SU-DHL-6 (cell line): ENCODE results near the gene EML6.

Source experiments
- H2AFZ ChIP-seq: fragments of 200-600 bp; sonication (generic); 2 replicates; pipeline ENCODE4 v1.6.1; 2014; ENCODE audit warnings: low read depth, mild to moderate bottlenecking, moderate library complexity, mixed read lengths, antibody characterized with exemption, low read length; ENCODE audit not compliant: severe bottlenecking
- H3F3A ChIP-seq: fragments of 200-600 bp; shearing (Covaris generic); 2 replicates; pipeline ENCODE4 v1.6.0; 2016; ENCODE audit warnings: antibody characterized with exemption, mild to moderate bottlenecking; ENCODE audit not compliant: insufficient read depth
- H3K27ac ChIP-seq: fragments of 200-600 bp; sonication (generic); 2 replicates; pipeline ENCODE4 v1.5.1; 2016; ENCODE audit warnings: low read depth, mild to moderate bottlenecking, low read length, moderate library complexity, mixed read lengths
- H3K27me3 ChIP-seq: fragments of 200-600 bp; sonication (generic), shearing (Covaris generic); 2 replicates; pipeline ENCODE4 v1.6.0; 2014; ENCODE audit warnings: mild to moderate bottlenecking, low read length
- H3K36me3 ChIP-seq: fragments of 200-600 bp; sonication (generic); 2 replicates; pipeline ENCODE4 v1.6.1; 2014; ENCODE audit warnings: mild to moderate bottlenecking, low read length, mixed read lengths
- H3K4me2 ChIP-seq: fragments of 300-600, 200-600 bp; shearing (Covaris generic), sonication (generic); 2 replicates; pipeline ENCODE4 v1.6.0; 2014; ENCODE audit warnings: low read length, low read depth, mild to moderate bottlenecking; ENCODE audit not compliant: poor library complexity, severe bottlenecking
- H3K4me3 ChIP-seq: fragments of 200-600 bp; sonication (generic); 2 replicates; pipeline ENCODE4 v1.5.1; 2014; ENCODE audit warnings: antibody characterized with exemption, low read length, mild to moderate bottlenecking, mixed read lengths; ENCODE audit not compliant: insufficient read depth, poor library complexity, severe bottlenecking
- H3K79me2 ChIP-seq: fragments of 200-600 bp; sonication (generic); 2 replicates; pipeline ENCODE4 v1.6.1; 2014; ENCODE audit warnings: mild to moderate bottlenecking, low read length, moderate library complexity; ENCODE audit not compliant: insufficient read depth
- H3K9ac ChIP-seq: fragments of 200-600 bp; sonication (generic); 2 replicates; pipeline ENCODE4 v1.7.0; 2014; ENCODE audit warnings: mild to moderate bottlenecking, low read length
- H3K9me2 ChIP-seq: fragments of 200-600 bp; sonication (generic); replicated peaks from 2 replicates; pipeline ENCODE4 v1.6.1; 2014; ENCODE audit warnings: low read length; ENCODE audit not compliant: insufficient read depth
- H3K9me3 ChIP-seq: fragments of 200-600 bp; sonication (generic); 2 replicates; pipeline ENCODE4 v1.6.1; 2014; ENCODE audit warnings: low read length, mixed read lengths; ENCODE audit not compliant: insufficient read depth
- H4K20me1 ChIP-seq: fragments of 200-600 bp; sonication (generic); 2 replicates; pipeline ENCODE4 v1.6.1; 2014; ENCODE audit warnings: low read depth, mild to moderate bottlenecking, antibody characterized with exemption, low read length, moderate library complexity, mixed read lengths
- CTCF ChIP-seq: fragments of 200-600 bp; sonication (generic); IDR thresholded peaks from one replicate; pipeline ENCODE4 v1.5.1; 2017; ENCODE audit warnings: antibody characterized with exemption, mild to moderate bottlenecking, low read length, moderate library complexity; ENCODE audit not compliant: insufficient read depth, poor library complexity, severe bottlenecking
- EZH2phosphoT487 ChIP-seq: fragments of 200-600 bp; sonication (generic), shearing (Covaris generic); conservative IDR thresholded peaks from 2 replicates; pipeline ENCODE4 v1.6.1; 2018; ENCODE audit warnings: mild to moderate bottlenecking, antibody characterized with exemption, low read length, moderate library complexity, mixed read lengths

The EML6 gene

GRCh38 chr2:54899576-54900200, 176.2 kb downstream of the EML6 start:
- Histone ChIP-seq H3K79me2 (no peaks in the 10 kb centered on the region), H3K9ac (no peak overlapping the region), H3K27ac (no peak overlapping the region), H3K9me2 (no peaks in the 10 kb centered on the region), H3K27me3 (no peaks in the 10 kb centered on the region), H2AFZ (no peak overlapping the region), H3F3A (no peaks in the 10 kb centered on the region), H3K36me3 (no peaks in the 10 kb centered on the region; the same call in none of the 2 replicates), H4K20me1 (no peaks in the 10 kb centered on the region), H3K9me3 (no peaks in the 10 kb centered on the region), H3K4me3 (no peak overlapping the region), H3K4me2 (no peak overlapping the region)
- TF ChIP-seq CTCF (no peak), EZH2phosphoT487 (no peak)

- no peaks in the 10 kb centered on the region for H3K36me3 ChIP-seq
- H3K4me3 ChIP-seq: no peak overlapping the region
- TF ChIP-seq EZH2phosphoT487 (no peak), CTCF (no peak)
- H3K79me2 ChIP-seq: no peaks in the 10 kb centered on the region
- no peak overlapping the region for H3K27ac ChIP-seq
- H3K9ac ChIP-seq: no peak overlapping the region
- no peaks in the 10 kb centered on the region for H3K9me3 ChIP-seq
- no peaks in the 10 kb centered on the region for H3F3A ChIP-seq
- H3K4me2 ChIP-seq: no peak overlapping the region
- H3K27me3 ChIP-seq: no peaks in the 10 kb centered on the region
- no peak overlapping the region for H2AFZ ChIP-seq
- H4K20me1 ChIP-seq: no peaks in the 10 kb centered on the region
- H3K9me2 ChIP-seq: no peaks in the 10 kb centered on the region
These were observed 177.9 kb downstream of the EML6 start for GRCh38 chr2:54901224-54901986.

GRCh38 chr2:54902763-54903162, 179.3 kb downstream of the EML6 start:
- Histone ChIP-seq H3K4me2 (no peak overlapping the region), H3K9ac (no peak overlapping the region), H3K4me3 (no peak overlapping the region), H3K36me3 (no peaks in the 10 kb centered on the region), H3K9me2 (no peaks in the 10 kb centered on the region), H3F3A (no peaks in the 10 kb centered on the region), H2AFZ (no peak overlapping the region), H3K9me3 (no peaks in the 10 kb centered on the region), H4K20me1 (no peaks in the 10 kb centered on the region), H3K27me3 (no peaks in the 10 kb centered on the region), H3K79me2 (no peaks in the 10 kb centered on the region), H3K27ac (no peak overlapping the region)
- no peak for TF ChIP-seq EZH2phosphoT487
- no peak for TF ChIP-seq CTCF
